Forelimb muscle (tissue), 1 donor: ENCODE measurements around the gene ZP1. TPM values are rescaled to one million over a fixed set of nuclear protein-coding genes. Genes with fewer than 3 reads are reported as not detected.
"Not testable (repeated sequence)": the region's sequence is repeated elsewhere in the genome, so short reads cannot be mapped to it uniquely, and the experiment has no call there.

Experiments used
- DNase-seq: peaks from one replicate; pipeline ENCODE4 v3.0.0-alpha.2; 2013; ENCODE audit warnings: low read depth
- polyA plus RNA-seq: library from polyadenylated mRNA; unstranded; fragments of 120-200 nt; gene quantifications from one replicate; pipeline ENCODE4 v1.2.1, GENCODE V29; 2013; ENCODE audit not compliant: insufficient read length

ZP1 gene
- polyA plus RNA-seq, 1 donor = not detected

DNA sequence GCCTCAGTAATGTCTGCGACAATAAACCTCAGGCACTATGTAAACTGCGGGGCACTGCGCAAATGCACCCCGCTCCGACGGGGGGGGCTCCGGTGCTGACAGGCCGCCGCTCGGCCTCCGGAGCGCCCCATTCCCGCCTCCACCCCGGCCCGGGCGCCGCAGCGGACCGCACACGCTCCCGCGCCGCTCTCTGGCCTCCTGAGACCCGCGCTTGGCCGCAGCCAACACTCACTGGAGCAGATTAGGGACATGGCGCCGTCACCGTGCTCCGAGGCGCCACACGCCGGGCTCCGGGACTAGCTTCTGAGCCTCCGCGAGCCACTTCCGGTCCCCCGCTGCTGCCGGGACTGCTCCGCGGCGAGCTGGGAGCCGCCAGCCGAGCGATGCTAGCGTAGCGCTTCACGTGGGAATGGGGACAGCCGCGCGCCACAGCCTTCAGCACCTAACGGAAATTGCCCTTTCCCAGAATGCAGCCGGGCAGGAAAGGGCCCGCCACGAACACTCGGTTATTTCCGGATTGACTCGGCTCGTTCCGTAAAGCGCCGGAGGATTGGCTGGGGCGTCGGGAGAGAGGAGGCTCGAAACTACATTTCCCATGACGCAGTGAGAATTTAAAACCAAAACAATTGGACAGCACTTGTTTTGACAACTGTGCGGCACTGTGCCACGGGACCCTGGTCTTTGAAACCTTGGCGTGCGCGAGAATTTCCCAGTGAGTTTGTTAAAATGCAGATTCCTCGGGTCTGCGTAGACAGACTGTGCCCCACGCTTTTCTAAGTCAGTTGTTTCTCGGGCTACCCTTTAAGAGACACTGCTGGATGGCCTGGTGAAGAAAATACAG is 39.0 kb downstream of the ZP1 start, which contains the start of gene PRPF19:
PRPF19 (minus strand) TSS at position 454 of the 841 bp plus-strand sequence; CDS start at position 251, 203 bp downstream.
- peak; percentile 93 for DNase-seq

DNA sequence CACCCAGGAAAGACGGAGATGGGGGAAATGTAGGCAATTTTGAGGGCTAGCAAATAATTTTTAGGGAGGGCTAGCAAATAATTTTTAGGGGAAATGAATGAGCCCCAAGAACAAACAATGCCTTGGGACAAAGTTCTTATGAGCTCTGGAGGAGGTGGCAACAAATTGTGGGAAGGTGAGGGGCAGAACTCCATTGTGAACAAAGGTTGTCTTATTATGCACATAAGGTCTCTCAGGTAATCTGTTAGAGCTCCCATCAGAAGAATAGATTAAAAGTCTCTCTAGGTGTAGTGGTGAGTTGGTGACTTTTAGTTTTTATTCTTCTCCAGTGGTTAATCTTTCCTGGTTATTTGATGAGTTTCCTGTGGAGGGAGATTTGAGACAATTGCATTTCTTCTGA is 41.5 kb downstream of the ZP1 start:
- no peak for DNase-seq

DNA sequence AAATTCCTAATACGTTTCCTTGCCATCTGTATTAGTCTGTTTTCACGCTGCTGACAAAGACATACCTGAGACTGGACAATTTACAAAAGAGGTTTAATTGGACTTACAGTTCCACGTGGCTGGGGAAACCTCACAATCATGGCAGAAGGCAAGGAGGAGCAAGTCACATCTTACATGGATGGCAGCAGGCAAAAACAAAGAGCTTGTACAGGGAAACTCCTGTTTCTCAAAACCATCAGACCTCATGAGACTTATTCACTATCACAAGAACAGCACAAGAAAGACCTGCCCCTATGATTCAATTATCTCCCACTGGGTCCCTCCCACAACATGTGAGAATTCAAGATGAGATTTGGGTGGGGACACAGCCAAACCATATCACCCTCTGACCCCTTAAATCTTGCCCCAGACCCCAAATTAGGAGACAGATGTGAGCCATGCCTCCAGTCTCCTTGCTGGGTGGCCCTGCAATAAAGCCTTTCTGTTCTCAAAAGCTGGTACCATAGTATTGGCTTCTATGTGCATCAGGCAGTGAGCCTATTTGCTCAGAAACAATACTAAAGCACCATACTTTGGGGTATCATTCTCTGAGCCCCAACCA is 42.4 kb downstream of the ZP1 start:
- DNase-seq = not testable (repeated sequence)

DNA sequence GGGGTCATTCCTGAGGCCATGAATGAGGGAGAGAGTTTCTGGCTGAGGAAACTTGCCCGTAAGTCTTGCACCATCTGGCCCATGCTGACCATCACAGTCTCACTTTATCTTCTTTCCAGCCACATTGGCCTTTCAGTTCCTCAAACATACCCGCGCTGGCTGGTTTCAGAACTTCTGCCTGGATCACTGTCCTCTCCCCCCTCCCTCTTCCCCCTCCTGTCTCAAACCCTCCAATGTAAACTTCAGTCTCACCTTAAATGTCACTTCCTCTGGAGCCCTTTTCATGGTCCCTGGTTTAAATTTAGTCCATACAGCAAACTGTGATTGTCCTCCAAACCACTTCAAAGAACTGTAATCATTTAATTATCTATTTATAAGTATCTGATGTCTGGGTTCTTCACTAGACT is 42.9 kb downstream of the ZP1 start:
- DNase-seq = no peak

DNA sequence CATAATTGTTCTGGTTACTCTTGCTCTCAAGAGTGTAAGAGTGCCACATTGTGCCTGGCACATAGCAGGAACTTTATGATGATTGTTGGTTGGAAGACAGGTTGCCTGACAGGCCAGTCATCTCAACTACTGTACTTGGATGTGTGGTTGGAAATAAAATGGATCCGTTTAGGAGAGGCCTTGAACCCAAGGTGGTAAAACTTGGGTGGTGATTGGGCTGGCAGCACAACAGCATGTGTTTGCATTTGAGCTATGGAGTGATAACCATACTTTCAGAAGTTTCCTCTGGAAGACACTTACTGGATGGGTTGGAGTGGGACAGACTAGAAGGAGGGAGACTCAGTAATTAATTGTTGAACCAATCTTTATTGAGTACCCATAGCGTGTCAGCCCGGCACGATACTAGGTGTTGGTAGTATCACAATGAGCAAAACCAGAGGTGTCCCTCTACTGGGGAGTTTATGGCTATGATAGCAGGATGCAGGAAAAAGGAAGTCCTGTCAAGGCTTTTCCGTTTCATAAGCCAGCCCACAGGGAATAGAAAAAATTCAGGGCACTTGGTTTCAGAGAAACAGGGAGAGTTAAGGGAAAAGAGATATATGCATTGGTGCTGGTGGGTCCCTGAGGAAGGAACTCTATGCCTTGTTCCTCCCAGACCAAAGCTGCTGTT is 43.5 kb downstream of the ZP1 start:
- DNase-seq = no peak

DNA sequence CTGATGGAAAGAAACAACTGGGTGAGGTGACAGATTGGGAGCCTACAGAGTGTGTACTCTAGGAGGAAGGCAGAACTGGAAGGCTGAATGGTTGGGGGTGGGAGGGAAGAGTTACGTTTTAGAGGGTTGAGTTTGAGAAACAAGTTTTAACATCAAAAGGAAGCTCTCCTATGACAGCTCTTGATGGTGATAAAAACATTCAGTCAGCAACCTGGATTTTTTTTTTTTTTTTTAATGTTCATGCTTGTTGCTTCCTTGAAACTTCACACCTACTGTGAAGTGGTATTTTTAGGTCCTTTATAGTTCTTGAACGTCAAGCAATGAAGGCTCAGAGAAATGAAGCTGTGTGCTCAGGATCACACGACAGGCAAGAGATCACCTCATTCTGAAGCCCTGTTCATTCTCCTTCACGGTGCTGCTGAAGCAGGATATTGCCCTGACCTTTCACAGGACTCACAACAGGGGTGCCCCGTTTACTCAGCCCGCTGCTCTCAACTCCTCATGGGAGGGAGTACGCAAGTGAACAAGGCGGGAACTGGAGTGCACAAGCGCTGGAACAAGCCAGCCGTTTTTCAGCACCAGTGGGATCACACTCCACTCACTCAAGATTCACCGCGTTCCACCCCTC is 45.0 kb downstream of the ZP1 start:
- no peak for DNase-seq

DNA sequence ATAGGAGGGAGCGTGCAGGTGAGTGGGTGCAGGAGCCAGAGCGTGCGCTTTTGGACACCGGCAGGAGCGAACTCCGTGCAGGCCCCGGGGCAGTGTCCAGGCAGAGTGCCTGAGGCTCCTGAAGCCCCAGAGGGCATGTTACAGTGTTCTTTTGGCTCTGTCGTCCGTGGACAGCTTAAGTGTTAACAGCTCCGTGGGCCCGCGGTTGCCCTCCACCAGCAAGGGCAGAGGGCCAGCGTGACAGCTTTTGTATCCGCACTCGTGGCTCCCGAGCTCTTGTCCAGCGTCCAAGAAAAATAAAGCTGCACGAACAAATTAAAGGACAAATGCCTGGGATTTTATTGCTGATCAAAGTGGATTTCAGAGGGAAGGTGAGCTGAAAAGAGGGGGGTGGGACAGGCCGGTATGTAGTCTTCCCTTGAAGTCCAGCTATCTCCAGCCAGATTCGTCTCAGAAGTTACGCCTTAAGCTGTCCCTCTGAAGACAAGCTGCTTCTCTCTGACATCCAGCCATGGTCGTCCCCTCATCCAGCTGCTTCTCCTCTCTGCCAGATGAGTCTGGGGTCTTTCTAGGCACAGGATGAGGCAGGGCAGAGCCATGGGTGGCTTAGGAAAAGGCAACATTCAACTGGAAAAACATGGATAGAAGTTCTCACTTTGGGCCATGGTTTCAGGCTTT is 45.6 kb downstream of the ZP1 start:
- no peak for DNase-seq

DNA sequence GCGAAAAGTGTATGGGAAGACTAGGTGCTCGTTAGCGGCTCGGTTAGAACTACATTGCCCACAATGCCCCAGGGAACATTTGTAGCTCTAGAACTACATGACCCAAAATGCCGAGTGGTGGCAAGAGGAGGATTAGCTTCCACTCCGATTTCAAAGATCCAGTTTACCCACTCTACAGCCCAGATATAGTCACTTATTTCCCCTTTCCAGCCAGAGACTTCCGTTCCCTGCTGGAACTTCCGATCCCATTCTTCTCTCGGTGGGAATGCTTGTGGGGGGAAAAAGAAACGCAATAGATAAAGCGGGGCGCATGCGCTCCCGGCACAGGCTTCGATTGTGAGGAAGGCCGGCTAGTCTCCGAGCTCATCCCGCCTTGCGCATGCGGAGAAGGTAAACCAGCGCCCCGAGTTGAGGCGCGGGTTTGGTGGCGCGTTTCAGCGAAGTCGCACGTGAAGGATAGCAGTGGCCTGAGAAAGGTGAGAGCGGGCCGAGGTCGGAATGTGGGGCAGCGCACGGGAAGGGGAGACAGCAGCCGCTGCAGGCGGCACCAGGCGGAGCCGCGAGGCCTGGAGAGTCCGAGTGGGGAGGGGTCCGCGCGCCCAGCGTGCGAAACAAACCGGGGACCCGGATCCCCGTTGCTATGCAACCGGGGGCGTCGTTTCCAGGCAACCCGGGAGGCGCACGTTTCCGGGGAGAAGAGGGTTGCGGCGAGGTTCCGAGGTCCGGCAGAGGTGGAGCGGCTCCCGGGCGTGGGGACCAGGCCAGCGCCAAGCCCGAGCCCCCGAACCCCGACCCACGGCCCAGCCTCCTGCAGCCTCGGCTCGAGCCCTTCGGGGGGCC is 46.7 kb downstream of the ZP1 start, which contains the start of gene TMEM109:
TMEM109 (plus strand) TSS at position 366 of the 840 bp plus-strand sequence. CDS start 5,536 bp downstream, outside the sequence.
- DNase-seq = peak; percentile 90

DNA sequence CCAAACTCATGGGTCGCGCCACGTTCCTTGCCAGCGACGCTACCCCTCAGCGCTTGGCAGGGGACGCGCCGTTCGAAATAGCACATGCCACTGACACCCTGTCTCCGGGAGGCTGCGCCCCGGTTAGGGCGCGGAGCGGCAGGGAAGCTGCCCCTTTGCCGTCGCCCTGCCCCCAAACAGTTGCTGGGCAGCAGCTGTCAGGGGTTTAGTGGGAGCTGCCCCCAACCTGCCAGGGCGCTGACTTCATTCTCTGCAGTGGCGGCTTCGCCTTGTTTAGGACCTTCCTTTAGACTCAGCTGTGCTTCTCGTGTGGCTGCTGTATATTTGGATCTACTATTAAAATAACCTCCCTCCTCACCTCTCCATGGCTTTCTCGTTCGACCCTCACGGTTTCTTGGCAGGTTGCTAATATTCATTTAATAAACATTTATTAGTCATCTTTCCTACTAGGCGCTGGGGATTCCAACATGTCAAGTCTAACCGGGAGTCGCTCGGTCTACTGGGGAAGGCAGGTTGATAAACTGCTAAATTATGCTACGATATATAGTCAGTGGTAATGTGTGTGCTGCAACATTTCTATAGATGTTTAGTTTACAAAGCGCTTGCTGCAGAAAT is 47.4 kb downstream of the ZP1 start:
- no peak for DNase-seq

DNA sequence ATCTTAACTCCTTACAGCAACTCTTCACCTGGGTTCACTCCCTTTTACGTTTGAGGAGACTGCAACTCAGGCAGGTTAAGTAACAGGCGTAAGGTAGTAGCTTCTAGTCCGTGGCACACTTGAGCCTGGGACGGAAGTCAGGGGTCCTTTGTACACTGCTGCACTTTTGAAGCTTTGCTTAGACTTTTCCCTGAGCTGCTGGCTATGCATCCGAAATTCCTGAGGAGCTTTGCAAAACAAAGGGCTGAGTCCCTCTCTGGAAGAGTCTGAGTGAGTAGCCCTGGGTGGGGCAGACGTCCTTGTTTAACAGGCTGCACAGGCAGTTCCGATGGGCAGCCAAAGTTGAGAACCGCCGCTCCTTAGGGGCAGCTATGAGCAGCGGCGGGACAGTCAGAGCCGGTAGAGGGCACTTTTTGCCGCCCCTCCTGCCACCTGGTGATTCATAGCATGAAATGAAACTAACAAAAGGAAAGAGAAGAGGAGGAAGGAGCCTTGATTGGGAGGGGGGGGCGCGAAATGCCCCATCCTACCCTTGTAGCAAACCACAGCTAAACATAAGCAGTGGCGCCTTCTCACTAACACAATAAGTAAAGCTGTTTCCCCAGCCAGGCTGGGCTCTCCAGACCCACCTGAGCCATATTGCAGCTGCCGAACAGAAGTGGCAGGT is 48.0 kb downstream of the ZP1 start:
- DNase-seq = no peak

DNA sequence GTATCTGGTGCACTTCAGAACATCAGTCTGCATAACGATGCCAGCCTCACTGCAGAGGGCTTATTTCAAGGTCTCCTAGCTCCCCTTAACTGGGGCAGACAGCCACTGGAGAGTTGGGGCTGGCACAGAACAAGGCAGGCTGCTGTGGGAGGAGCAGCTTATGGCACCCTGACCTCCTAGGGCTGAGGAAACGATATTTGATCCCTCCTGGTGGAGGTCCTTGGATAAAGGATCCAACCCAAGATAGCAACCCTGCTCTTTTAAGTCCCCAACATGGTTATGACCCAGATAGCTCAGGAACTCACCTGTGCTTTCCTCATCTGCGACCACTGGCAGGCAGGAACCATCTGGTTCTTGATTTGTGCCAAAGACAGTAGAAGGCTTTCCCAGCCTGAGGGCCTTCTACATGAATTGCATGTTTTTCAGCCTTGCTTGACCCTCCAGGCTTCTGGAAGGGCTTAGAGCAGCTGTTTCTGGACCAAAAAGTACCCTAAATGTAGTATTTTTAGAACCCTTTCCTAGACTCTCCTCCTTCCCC is 49.4 kb downstream of the ZP1 start:
- no peak for DNase-seq

DNA sequence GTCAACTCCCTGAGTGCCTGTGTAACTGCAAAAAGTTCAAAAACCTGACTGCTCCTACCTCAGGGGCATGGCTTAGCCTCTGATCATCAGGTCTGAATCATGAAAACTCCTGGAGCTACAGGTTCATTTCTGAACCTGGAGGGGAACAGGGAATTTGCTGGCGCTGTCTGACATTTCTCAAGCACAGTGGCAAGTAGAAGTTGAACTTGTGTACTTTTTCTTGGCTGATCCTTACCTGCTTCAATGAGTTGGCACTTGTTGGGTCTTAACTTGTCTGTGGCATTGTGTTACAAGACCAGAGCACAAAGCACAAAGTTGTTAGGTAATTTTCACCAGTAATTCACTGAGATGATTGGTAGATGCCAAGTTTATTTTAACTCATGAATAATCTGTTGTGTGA is 49.9 kb downstream of the ZP1 start:
- DNase-seq = no peak

DNA sequence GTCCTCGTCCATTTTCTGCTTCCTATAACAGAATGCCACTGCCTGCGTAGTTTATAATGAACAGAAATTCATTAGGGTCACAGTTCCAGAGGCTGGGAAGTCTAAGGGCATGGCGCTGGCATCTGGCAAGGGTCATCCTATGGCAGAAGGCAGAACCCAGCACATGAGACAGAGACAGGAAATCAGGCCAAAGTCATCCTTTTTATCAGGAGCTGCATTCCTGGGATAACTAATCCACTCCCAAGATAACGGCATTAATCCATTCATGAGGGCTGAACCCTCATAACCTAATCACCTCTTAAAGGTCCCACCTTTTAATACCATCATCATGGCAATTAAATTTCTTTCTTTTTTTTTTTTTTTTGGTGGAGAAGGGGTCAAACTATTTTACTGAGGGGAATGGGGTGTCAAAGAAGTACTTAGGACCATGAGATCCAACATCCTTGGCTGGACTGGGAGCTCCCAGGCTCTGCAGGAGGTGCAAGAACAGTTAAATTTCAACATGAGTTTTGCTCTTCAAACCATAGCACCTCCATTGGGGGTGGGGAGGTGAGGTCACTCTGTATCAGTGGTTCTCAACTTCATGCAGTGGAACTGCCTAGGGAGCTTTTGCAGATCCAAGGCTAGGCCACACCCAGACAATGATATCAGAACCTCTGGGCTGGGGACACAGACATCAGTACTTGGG is 51.1 kb downstream of the ZP1 start:
- DNase-seq = no peak

DNA sequence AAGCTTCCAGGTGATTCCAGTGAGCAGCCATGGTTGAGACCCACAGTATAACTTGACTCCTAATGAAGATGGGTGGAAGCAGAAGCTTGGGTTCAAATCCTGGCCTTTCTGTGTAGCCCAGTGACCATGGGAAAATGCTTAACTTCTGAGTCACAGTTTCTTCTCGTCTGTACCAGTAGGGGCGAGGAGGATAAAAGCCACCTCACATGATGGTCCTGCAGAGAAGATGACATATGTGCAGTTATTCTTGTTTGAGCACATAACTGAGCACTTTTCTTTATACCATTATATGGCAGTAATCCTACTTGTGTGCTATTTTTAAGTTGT is 51.6 kb downstream of the ZP1 start:
- no peak for DNase-seq

DNA sequence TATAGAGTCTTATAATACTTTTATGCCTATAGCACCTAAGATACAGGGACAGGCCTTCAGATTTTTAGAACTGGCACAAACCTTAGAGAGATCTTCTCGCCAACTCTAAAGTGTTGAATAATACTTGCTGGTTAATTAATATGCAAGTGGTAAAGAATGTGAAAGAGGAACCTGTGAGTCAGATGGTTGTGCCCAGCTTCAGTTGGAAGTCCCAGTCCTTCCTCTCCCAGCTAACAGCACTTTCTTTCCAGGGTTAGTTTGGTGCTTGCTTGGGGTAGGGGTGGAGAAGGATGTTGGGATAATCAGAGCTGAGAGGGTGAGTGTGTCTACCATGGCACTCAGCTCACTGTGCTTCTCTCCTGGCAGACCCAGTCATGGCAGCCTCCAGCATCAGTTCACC is 52.0 kb downstream of the ZP1 start:
- DNase-seq = no peak

DNA sequence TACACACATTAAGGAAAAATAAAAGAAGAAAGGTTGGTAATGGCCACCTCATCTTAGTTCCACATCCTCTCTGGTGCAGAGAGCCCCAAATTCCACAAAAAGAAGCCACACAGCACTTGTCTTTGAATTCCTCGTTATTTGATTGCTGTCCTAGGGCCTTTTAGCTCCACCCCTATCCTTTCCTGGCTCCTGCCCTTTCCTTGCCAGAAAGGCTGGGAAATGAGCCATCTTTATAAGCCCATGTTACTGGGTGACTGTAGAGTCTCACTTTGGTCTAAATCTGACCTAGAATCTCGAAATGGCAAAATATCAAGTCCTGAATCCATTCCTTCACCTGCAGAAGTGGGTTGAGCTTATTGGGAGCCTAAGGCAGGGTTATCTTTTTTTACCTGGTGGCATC is 52.6 kb downstream of the ZP1 start:
- DNase-seq = no peak

DNA sequence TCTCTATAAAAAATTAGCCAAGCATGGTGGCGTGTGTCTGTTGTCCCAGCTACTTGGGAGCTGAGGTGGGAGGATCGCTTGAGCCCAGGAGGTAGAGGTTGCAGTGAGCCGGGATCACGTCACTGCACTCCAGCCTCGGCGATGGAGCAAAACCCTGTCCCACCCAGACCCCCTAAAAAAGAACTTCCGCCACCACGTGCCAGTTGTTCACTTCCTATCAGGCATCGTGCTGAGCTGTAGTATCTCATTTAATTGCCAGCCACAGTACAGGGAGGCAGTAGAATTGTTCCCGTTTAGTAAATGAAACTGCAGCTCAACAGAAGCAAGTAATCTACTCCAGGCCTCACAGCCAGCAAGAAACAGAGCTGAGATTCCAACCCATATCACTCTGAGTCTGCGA is 53.9 kb downstream of the ZP1 start:
- DNase-seq = no peak

DNA sequence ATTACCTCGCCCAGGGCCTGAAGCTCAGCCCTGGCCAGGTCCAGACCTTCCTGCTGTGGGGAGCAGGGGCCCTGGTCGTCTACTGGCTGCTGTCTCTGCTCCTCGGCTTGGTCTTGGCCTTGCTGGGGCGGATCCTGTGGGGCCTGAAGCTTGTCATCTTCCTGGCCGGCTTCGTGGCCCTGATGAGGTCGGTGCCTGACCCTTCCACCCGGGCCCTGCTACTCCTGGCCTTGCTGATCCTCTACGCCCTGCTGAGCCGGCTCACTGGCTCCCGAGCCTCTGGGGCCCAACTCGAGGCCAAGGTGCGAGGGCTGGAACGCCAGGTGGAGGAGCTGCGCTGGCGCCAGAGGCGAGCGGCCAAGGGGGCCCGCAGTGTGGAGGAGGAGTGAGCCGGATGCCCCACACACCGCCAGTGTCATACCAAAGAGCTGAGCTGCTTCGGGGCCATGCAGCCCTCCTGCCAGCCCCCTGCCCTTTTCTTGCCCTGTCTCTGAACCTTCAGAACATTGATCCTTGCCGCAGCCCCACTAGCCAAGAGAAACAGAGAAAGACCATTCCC is 54.5 kb downstream of the ZP1 start:
- DNase-seq = no peak

DNA sequence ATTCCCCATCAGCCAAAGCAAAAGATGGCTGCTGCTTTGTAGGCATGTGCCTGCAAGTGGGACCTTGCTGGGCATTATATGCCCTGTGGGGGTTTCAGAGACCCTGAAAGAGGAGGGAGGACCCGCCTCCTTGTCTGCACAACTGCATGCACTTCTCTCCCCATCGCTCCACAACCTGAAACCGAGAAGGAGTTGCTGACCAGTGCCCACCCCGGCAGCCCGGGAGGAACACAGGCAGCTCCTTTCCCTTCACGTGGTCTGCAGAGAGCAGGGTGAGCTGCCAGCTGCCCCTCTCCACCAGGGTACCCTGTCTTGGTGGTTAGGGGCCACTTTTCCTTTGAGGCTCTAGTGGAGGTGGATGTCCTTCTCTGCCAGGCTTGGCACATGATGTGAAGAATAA is 55.6 kb downstream of the ZP1 start:
- no peak for DNase-seq
